ENCODE data around the gene TBC1D25.
"Not testable (repeated sequence)": the region's sequence is repeated elsewhere in the genome, so short reads cannot be mapped to it uniquely, and the experiment has no call there.

Gene TBC1D25

DNA sequence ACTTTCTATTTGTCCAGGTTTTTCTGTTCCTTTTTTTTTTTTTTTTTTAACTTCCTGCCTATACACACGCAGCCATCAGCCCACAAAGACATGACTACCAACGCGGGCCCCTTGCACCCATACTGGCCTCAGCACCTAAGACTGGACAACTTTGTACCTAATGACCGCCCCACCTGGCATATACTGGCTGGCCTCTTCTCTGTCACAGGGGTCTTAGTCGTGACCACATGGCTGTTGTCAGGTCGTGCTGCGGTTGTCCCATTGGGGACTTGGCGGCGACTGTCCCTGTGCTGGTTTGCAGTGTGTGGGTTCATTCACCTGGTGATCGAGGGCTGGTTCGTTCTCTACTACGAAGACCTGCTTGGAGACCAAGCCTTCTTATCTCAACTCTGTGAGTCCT is 15.8 kb upstream of the TBC1D25 start:
- H3K36me3 ChIP-seq = peaks cover 40% of the 10 kb centered on the region
- H3K4me3 ChIP-seq = no peak overlapping the region
- peaks cover 29% of the 10 kb centered on the region for H3K4me1 ChIP-seq
- peaks cover 7% of the 10 kb centered on the region; the same call in 1 of the 2 replicates for H4K20me1 ChIP-seq
- TF ChIP-seq Cebpa-rat (IDR thresholded peaks at IDR 0.05) = no peak
- H3K9me3 ChIP-seq = peaks cover 7% of the 10 kb centered on the region; the same call in 1 of the 2 replicates
- peak overlapping the region; percentile 22; the same call in 1 of the 2 replicates for H3K4me2 ChIP-seq
- H3K27ac ChIP-seq = no peak overlapping the region
- H3K27me3 ChIP-seq = peaks cover 27% of the 10 kb centered on the region
- H3K9ac ChIP-seq = no peak overlapping the region

- H3K4me1 ChIP-seq = peaks cover 20% of the 10 kb centered on the region
- peaks cover 52% of the 10 kb centered on the region for H3K36me3 ChIP-seq
- H3K4me2 ChIP-seq, H4K20me1 ChIP-seq, H3K27ac ChIP-seq, H3K9ac ChIP-seq, H3K4me3 ChIP-seq, H3K9me3 ChIP-seq: not testable (repeated sequence)
- peaks cover 34% of the 10 kb centered on the region for H3K27me3 ChIP-seq
These were observed 13.7 kb upstream of the TBC1D25 start for GRCh38 chrX:48525853-48526252.

DNA sequence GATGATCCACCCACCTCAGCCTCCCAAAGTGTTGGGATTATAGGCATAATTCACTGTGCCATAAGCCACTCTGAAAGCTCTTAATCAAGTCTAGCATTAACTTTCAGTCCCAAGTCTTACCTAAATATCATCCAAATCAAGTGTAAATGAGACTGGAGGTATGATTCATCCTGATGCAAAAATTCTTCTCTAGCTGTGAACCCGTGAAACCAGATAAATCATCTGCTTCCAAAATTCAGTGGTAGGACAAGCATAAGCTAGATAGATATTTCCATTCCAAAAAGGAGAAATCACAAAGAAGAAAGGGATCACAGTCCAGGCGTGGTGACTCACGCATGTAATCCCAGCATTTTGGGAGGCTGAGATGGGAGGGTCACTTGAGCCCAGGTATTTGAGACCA is 8.8 kb upstream of the TBC1D25 start:
- Histone ChIP-seq H3K4me1 (no peaks in the 10 kb centered on the region), H3K36me3 (peaks cover 39% of the 10 kb centered on the region), H3K4me2 (no peak overlapping the region), H3K27ac (no peak overlapping the region), H3K27me3 (peaks cover 59% of the 10 kb centered on the region), H3K9ac (no peak overlapping the region), H3K4me3 (no peak overlapping the region), H4K20me1 (peaks cover 7% of the 10 kb centered on the region; the same call in 1 of the 2 replicates), H3K9me3 (no peaks in the 10 kb centered on the region)
- TF ChIP-seq Cebpa-rat (IDR thresholded peaks at IDR 0.05) = no peak

GRCh38 chrX:48531358-48531959 is 8.1 kb upstream of the TBC1D25 start:
- no peaks in the 10 kb centered on the region for H3K9me3 ChIP-seq
- peaks cover 35% of the 10 kb centered on the region for H3K36me3 ChIP-seq
- H3K27ac ChIP-seq = no peak overlapping the region
- no peak overlapping the region for H3K4me3 ChIP-seq
- H3K4me1 ChIP-seq = no peaks in the 10 kb centered on the region
- H3K27me3 ChIP-seq = peaks cover 59% of the 10 kb centered on the region
- no peak overlapping the region for H3K4me2 ChIP-seq
- H4K20me1 ChIP-seq = peaks cover 7% of the 10 kb centered on the region; the same call in 1 of the 2 replicates
- TF ChIP-seq Cebpa-rat (IDR thresholded peaks at IDR 0.05) = no peak
- no peak overlapping the region for H3K9ac ChIP-seq

- Histone ChIP-seq H3K4me1 (no peaks in the 10 kb centered on the region), H3K9me3 (no peaks in the 10 kb centered on the region), H4K20me1 (peaks cover 3% of the 10 kb centered on the region; the same call in 1 of the 2 replicates), H3K27ac (no peak overlapping the region), H3K4me2 (no peak overlapping the region), H3K9ac (no peak overlapping the region), H3K27me3 (peaks cover 59% of the 10 kb centered on the region), H3K4me3 (no peak overlapping the region), H3K36me3 (peaks cover 28% of the 10 kb centered on the region)
- no peak for TF ChIP-seq Cebpa-rat (IDR thresholded peaks at IDR 0.05)
These were observed 7.4 kb upstream of the TBC1D25 start for GRCh38 chrX:48532161-48532560.

DNA sequence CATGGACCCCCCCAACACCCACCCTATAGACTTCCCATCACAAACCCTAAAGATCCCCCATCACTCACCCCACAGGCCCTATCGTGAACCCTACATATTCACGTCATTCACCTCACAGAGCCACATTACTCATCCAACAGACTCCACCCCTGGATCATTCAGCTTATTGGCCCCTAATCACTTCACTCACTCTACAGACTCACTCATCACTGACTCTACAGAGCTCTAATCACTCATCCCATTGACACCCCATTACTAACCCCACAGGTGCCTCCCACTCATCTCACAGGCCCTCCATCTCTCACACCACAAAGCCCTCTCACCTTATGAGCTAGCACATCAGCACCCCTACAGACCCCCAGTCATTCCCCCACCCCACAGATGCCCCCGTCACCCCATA is 6.3 kb upstream of the TBC1D25 start:
- TF ChIP-seq Cebpa-rat (IDR thresholded peaks at IDR 0.05) = no peak
- no peaks in the 10 kb centered on the region for H4K20me1 ChIP-seq
- H3K36me3 ChIP-seq = peaks cover 17% of the 10 kb centered on the region
- no peak overlapping the region for H3K4me2 ChIP-seq
- no peak overlapping the region for H3K9ac ChIP-seq
- no peak overlapping the region for H3K4me3 ChIP-seq
- H3K27ac ChIP-seq = no peak overlapping the region
- peaks cover 52% of the 10 kb centered on the region for H3K27me3 ChIP-seq
- no peaks in the 10 kb centered on the region for H3K9me3 ChIP-seq
- no peaks in the 10 kb centered on the region for H3K4me1 ChIP-seq

DNA sequence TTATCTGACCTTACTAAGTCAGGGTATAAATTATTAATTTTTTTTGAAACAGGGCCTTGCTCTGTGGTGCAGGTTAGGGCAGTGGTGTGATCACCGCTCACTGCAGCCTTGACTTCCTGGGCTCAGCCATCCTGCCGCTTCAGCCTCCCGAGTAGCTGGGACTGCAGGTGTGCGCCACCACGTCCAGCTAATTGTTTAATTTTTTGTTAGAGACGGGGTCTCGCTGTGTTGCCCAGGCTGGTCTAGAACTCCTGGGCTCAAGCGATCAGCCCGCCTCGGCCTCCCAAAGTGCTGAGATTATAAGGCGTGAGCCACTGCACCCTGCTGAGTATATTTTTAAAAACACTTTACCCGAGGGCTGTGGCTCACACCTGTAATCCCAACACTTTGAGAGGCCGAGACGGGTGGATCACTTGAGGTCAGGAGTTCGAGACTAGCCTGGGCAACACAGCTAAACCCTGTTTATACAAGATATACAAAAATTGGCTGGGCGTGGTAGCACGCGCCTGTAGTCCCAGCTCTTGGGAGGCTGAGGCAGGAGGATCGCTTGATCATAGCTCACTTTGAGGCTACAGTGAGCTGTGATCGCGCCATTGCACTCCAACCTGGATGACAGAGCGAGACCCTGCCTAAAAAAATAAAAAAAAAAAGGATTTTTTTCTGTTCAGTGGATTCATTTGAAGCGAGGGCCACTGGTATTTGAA is 721 bp upstream of the TBC1D25 start:
- Histone ChIP-seq H3K4me1 (peaks cover 23% of the 10 kb centered on the region), H3K4me3 (peak overlapping the region; percentile 75), H3K27ac (0 out of 2 replicates have a peak overlapping the region, but pooled peaks have one; percentile 46), H3K4me2 (peak overlapping the region; percentile 44), H3K9ac (no peak overlapping the region), H3K9me3 (0 out of 2 replicates have a peak, but pooled peaks cover 8% of the 10 kb centered on the region), H4K20me1 (0 out of 2 replicates have a peak, but pooled peaks cover 10% of the 10 kb centered on the region), H3K27me3 (peaks cover 1% of the 10 kb centered on the region), H3K36me3 (peaks cover 15% of the 10 kb centered on the region; the same call in 1 of the 2 replicates)
- no peak for TF ChIP-seq Cebpa-rat (IDR thresholded peaks at IDR 0.05)

DNA sequence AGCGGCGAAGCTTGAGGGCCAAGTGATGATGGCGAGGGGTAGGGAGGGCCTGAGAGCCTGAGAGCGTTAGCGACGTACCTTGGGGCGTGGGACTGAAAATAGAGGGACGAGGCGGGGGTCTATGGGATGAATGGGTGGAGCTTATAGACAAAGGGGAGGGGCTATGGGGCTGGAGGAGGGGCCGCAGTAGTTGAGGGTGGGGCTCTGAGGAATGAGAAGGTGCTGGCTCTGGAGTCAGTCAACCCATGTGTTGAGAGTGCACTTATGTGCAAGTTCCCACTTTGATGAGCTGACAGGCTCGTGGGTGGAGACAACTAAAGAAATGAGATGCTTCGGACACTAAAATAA is 488 bp downstream of the TBC1D25 start:
- Histone ChIP-seq H3K4me3 (peak overlapping the region; percentile 75), H3K9me3 (0 out of 2 replicates have a peak, but pooled peaks cover 8% of the 10 kb centered on the region), H3K27ac (peak overlapping the region; percentile 79), H4K20me1 (peaks cover 16% of the 10 kb centered on the region; the same call in 1 of the 2 replicates), H3K4me1 (peaks cover 23% of the 10 kb centered on the region), H3K36me3 (peaks cover 25% of the 10 kb centered on the region), H3K9ac (peak overlapping the region; percentile 78), H3K4me2 (peak overlapping the region; percentile 85), H3K27me3 (no peaks in the 10 kb centered on the region; the same call in 1 of the 2 replicates)
- TF ChIP-seq Cebpa-rat (IDR thresholded peaks at IDR 0.05) = no peak

DNA sequence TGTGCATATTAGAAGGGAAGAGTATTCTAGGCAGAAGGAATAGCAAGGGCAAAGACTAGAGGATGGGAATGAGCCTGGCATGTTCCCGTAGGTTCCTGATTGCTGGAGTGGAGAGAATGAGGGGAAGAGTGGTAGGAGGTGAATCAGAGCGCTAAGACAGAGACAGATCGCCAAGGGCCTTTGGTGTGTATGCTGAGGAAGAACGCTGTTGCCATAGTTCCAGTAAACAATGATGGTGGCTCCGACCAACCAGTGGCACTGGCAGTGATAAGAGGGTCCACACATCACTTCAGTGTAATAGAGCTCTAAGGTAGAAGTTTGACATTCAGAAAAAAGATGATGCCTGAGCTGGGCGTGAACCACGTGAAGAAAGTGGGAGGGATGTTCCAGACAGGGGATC is 966 bp downstream of the TBC1D25 start:
- TF ChIP-seq Cebpa-rat (IDR thresholded peaks at IDR 0.05) = no peak
- Histone ChIP-seq H4K20me1 (peaks cover 16% of the 10 kb centered on the region; the same call in 1 of the 2 replicates), H3K4me1 (peaks cover 23% of the 10 kb centered on the region), H3K4me3 (peak overlapping the region; percentile 75), H3K9me3 (0 out of 2 replicates have a peak, but pooled peaks cover 8% of the 10 kb centered on the region), H3K27me3 (no peaks in the 10 kb centered on the region; the same call in 1 of the 2 replicates), H3K36me3 (peaks cover 27% of the 10 kb centered on the region), H3K9ac (peak overlapping the region; percentile 78; the same call in 1 of the 2 replicates), H3K4me2 (peak overlapping the region; percentile 85), H3K27ac (no peak overlapping the region)

All from BLaER1 (cell line).